GM12892 (cell line): ENCODE data around the gene TMEM150A.

Experiments
- POLR2A ChIP-seq: IDR thresholded peaks from 2 replicates; pipeline ENCODE4 v1.6.1; 2011; ENCODE audit warnings: low read depth, low read length, control low read depth
- POLR2AphosphoS5 ChIP-seq: IDR thresholded peaks from 2 replicates; pipeline ENCODE4 v1.6.1; 2011; ENCODE audit warnings: low read depth, low read length, control low read depth
- TAF1 ChIP-seq: IDR thresholded peaks from 2 replicates; pipeline ENCODE4 v1.6.1; 2011; ENCODE audit warnings: low read depth, mild to moderate bottlenecking, control low read depth, low read length, borderline replicate concordance

- TF ChIP-seq POLR2A (no peak), POLR2AphosphoS5 (no peak), TAF1 (no peak)
These were observed 36.2 kb downstream of the TMEM150A start for GRCh38 chr2:85566265-85566664.
